Measurements from ENCODE around the gene EIF3K.

- TF ChIP-seq RAD21 (IDR thresholded peaks at IDR 0.05; ENCODE audit: low read depth) (no peak), YY1 (IDR thresholded peaks at IDR 0.05; ENCODE audit: low read depth) (no peak), CEBPB (IDR thresholded peaks at IDR 0.05) (no peak), TEAD4 (IDR thresholded peaks at IDR 0.05) (no peak), REST (IDR thresholded peaks at IDR 0.05; ENCODE audit: low read depth) (no peak), EP300 (IDR thresholded peaks at IDR 0.05; ENCODE audit: borderline replicate concordance) (no peak), TCF12 (IDR thresholded peaks at IDR 0.05; ENCODE audit: low read depth) (no peak), EGR1 (IDR thresholded peaks at IDR 0.05) (no peak), NFIC (IDR thresholded peaks at IDR 0.05) (no peak), ZBTB7A (IDR thresholded peaks at IDR 0.05; ENCODE audit: low read depth) (no peak), CREB1 (IDR thresholded peaks at IDR 0.05; ENCODE audit: low read depth) (no peak)
- TF ChIP-seq, protein P1, sequence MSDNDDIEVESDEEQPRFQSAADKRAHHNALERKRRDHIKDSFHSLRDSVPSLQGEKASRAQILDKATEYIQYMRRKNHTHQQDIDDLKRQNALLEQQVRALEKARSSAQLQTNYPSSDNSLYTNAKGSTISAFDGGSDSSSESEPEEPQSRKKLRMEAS (IDR thresholded peaks at IDR 0.05), result no peak
These were observed 58.1 kb downstream of the EIF3K start for GRCh38 chr19:38676878-38677646.

Data from Ishikawa (cell line).